ENCODE results near the gene ZNF74.

The ZNF74 gene

GRCh38 chr22:20434264-20434751 lies 40.4 kb downstream of the ZNF74 start:
- DNase-seq, result no peak

- no peak for DNase-seq
These were observed 40.8 kb downstream of the ZNF74 start for GRCh38 chr22:20434773-20435172.

GRCh38 chr22:20435436-20436306 lies 41.7 kb downstream of the ZNF74 start:
- no peak for DNase-seq

- DNase-seq, result no peak
These were observed 42.4 kb downstream of the ZNF74 start for GRCh38 chr22:20436307-20436767.

- no peak for DNase-seq
These were observed 43.0 kb downstream of the ZNF74 start for GRCh38 chr22:20436768-20437612.

GRCh38 chr22:20437613-20438426 lies 43.9 kb downstream of the ZNF74 start, which contains the start of gene SCARF2:
TSS of gene SCARF2 (minus strand) at chr22:20437825. CDS start at chr22:20437754, 71 bp downstream.
- peak; percentile 19 for DNase-seq

- no peak for DNase-seq
These were observed 44.4 kb downstream of the ZNF74 start for GRCh38 chr22:20438427-20438677.

GRCh38 chr22:20438678-20439492 lies 44.9 kb downstream of the ZNF74 start:
- DNase-seq, result no peak

- DNase-seq, result no peak
These were observed 45.6 kb downstream of the ZNF74 start for GRCh38 chr22:20439556-20439927.

GRCh38 chr22:20439928-20440575 lies 46.1 kb downstream of the ZNF74 start:
- DNase-seq, result no peak

- no peak for DNase-seq
These were observed 47.0 kb downstream of the ZNF74 start for GRCh38 chr22:20440637-20441591.

GRCh38 chr22:20441631-20442484 lies 47.9 kb downstream of the ZNF74 start:
- no peak for DNase-seq

- no peak for DNase-seq
These were observed 48.7 kb downstream of the ZNF74 start for GRCh38 chr22:20442485-20443284.

GRCh38 chr22:20444325-20444724 lies 50.4 kb downstream of the ZNF74 start:
- no peak for DNase-seq

- no peak for DNase-seq
These were observed 52.5 kb downstream of the ZNF74 start for GRCh38 chr22:20446383-20446970.

- DNase-seq, result no peak
These were observed 54.7 kb downstream of the ZNF74 start for GRCh38 chr22:20448630-20449029.

- no peak for DNase-seq
These were observed 56.0 kb downstream of the ZNF74 start for GRCh38 chr22:20449819-20450550.

All from T1000 (cell line).